Femur (tissue), 1 donor: ENCODE data around the gene NCR2.
"Not testable (repeated sequence)": the region's sequence is repeated elsewhere in the genome, so short reads cannot be mapped to it uniquely, and the experiment has no call there.

ENCODE experiments used
- DNase-seq: peaks from one replicate; pipeline ENCODE4 v3.0.0-alpha.2; 2017

The NCR2 gene, protein sequence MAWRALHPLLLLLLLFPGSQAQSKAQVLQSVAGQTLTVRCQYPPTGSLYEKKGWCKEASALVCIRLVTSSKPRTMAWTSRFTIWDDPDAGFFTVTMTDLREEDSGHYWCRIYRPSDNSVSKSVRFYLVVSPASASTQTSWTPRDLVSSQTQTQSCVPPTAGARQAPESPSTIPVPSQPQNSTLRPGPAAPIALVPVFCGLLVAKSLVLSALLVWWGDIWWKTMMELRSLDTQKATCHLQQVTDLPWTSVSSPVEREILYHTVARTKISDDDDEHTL

DNA sequence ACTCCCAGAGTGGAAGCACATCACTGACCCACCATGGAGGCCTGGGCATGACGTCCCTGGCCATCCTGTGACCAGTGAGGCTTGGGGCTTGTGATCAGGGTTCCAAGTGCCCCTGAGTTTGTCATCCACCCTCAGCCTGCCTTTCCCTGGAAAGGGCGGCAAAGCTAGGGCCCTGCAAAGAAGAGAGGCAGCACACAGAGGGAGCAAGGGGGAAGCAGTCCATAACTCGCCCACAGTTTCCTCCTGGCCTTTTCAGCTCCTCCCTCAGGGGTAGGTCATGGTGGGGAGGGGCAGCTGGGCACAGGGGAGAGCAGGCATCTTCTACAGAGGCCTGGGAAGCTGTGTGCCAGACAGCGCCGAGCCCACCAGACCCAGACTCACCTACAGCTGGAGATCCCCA, at the start of gene NCR2:
Gene NCR2, plus strand, starts transcription at position 313 of the 400 bp plus-strand sequence. CDS start 269 bp downstream, outside the sequence.
- DNase-seq = no peak

DNA sequence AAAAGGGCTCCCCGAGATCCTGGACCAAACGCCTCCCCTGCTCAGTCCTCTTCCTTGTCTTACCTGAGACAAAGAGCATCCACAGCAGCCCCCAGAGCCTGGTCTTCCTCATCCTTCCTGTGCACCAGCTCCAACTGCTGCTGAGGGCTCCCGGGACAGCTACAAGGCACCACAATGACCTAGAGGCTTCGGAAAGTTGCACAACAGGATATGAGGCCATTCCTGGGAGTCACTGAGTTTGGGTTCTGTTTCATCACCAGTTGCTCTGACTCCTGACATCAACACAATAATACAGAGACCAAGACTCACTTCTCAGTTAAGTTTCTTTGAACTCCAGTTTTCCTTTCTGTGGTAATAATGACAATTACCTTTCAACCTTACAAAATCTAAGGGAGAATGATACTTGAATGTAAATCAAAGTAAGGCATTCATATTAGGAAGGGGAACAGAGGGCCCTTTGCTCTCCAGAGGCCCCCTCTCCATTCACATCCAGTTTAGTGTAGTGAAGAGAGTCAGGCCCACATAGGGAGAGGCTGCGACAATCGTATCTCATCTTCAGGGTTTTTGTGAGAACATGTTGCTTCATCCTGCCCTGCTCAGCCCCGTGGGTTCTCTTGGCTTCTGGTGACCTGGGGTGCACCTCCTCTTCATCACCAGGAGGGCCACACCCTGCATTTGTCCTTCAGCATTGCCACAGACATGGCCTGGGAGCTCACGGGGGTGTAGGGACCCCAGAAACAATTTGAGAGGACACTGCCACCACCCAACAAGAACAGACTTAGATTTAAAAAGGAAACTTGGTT, 48.7 kb upstream of the NCR2 start, which contains the start of gene TREM1:
Gene TREM1, minus strand, starts transcription at position 139 of the 803 bp plus-strand sequence. Its CDS starts 27 bp downstream, at position 112.
- DNase-seq = peak; percentile 47

DNA sequence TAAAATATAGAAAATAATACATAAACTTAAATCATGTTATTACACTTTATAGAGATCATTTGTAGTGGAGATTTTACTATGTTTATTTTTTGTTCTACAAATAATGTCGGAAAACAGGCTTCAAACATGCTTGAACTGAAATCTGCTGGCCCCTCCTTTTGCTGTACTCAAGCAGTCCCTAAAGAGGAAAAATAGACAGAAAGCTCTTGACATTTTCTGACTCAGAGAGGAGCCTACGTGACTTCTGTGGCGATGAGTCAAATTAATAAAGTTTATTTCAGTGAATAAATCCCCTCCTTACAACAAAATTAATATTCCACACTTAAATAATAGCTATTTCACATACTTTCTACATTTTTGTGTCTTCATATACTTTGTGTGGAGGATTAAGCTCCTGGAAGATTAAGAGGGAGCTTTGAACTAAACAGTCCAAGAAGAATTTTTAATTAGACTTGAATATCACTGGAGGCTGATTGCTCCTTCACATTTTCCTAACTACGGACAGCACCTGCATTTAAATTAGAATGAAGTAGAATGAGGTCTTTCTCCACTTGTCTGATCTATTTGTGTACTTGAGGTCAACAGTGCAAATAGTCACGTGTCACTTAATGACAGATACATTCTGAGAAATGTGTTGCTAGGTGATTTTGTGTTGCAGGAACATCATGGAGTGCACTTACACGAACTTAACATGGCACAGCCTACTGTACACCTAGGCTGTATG, 47.2 kb upstream of the NCR2 start:
- no peak for DNase-seq

DNA sequence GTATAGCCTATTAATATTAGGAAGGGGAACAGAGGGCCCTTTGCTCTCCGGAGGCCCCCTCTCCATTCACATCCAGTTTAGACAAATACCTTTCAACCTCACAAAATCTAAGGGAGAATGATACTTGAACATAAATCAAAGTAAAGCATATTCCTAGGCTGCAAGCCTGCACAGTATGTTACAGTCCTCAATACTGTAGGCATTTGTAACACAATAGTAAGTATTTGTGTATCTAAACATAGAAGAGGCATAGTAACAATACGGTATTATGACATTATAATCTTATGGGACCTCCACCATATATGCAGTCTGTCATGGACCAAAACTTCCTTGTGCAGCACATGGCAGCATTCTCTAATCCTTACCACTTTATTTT, 46.7 kb upstream of the NCR2 start:
- no peak for DNase-seq

DNA sequence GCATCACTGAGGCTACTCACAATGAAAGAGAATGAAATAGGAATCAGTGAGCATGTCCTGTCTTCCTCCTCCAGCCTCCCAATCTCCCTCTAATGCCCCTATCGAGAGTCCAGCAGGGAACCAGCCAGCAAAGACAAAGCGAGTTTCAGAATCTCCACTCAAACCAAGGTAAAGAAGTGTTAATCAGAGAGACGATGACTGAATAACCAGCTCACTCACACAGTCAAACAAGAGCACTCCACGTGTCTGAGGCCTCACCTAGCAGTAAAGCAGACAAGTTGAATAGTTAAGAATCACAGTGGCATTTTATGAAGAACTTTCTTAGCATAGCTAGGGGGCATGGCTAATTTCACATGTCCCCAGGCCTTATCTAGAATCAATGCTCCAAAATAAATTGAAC, 45.6 kb upstream of the NCR2 start:
- no peak for DNase-seq

DNA sequence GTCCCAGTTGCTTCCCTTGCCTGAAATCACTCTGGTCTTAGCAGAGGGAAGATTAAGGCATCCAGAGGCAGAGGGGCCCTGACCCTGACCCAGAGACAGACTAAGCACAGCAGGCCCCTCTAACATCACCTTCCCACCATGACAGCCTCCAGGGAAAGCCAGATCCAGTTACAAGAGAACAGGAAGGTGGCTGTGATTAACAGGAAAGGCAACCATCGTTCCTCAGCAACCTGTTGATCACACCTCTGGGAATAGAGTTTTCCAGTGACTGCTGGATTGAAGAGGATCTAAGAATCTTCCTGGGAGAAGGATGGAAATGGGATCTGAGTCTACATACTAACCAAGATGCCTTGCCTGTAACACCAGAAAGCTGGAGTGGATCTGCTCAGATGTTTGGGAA, 43.7 kb upstream of the NCR2 start:
- DNase-seq = no peak

DNA sequence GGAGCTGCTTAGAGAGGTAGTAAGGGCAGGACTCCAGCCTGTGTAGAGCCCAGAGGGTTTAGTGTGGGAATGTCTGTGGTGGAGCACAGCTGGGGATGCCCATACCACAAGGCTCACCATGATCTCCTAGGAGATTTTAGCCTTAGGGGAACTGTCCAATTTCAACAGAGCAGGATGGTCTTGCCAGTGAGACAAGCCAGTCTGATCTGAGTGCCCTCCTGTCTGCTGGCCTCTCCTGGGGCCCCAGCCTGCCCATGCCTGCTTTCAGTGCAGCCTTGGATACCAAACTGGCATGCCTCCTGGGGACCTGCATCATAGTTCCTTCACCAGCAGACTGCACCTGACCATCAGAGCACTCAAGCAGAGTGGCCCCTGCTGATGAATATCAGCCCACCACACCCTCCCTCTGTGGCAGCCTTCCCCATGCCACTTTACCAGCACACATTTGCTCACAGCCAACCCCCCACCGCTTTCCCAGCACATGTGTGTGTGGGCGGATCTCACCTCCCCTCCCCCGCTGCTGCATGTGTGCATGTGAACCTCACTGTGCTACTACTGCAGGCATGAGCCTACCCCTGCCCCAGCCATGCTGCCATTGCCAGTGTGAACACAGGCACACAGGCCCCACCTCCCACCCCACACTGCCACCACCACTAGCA, 41.1 kb upstream of the NCR2 start:
- no peak for DNase-seq

DNA sequence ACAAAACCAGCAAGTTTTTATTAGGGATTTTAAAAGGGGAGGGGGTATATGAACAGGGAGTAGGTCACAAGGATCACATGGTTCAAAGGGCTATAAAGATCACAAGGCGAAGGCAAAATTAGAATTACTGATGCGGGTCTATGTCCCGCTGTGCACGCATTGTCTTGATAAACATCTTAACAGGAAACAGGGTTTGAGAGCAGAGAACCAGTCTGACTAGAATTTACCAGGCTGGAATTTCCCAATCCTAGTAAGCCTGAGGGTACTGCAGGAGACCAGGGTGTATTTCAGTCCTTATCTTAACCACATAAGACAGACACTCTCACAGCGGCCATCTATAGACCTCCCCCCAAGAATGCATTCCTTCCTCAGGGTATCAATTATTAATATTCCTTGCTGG, 38.2 kb upstream of the NCR2 start:
- DNase-seq = not testable (repeated sequence)

DNA sequence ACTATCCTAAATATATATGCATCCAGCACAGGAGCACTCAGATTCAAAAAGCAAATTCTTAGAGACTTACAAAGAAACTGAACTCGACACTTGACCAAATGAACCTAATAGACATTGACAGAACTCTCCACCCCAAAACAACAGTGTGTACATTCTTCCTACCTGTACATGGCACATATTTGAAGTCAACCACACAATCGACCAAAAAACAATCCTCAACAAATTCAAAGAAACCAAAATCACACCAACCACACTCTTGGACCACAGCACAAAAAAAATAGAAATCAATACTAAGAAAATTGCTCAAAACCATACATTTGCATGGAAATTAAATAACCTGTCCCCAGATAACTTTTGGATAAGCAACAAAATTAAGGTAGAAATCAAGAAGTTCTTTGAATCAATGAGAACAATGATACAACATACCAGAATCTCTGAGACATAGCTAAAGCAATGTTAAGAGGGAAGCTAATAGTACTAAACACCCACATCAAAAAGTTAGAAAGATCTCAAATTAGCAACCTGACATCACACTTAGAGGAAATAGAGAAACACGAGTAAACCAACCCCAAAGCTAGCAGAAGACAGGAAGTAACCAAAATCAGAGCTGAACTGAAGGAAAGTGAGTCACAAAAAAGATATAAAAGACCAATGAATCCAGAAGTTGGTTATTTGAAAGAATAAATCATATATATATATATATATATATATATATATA, 36.5 kb upstream of the NCR2 start:
- no peak for DNase-seq

DNA sequence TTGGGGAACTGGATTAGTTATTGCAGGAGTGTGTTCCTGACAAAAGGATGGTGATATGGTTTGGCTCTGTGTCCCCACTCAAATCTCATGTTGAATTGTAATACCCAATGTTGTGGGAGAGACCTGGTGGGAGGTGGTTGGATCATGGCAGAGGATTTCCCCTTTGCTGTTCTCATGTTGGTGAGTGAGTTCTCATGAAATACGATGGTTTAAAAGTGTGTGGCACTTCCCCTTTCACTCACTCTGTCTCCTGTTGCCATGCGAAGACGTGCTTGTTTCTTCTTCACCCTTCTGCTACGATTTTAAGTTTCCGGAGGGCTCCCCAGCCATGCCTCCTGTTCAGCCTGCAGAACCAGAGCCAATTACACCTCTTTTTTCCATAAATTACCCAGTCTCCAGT, 32.8 kb upstream of the NCR2 start:
- no peak for DNase-seq

DNA sequence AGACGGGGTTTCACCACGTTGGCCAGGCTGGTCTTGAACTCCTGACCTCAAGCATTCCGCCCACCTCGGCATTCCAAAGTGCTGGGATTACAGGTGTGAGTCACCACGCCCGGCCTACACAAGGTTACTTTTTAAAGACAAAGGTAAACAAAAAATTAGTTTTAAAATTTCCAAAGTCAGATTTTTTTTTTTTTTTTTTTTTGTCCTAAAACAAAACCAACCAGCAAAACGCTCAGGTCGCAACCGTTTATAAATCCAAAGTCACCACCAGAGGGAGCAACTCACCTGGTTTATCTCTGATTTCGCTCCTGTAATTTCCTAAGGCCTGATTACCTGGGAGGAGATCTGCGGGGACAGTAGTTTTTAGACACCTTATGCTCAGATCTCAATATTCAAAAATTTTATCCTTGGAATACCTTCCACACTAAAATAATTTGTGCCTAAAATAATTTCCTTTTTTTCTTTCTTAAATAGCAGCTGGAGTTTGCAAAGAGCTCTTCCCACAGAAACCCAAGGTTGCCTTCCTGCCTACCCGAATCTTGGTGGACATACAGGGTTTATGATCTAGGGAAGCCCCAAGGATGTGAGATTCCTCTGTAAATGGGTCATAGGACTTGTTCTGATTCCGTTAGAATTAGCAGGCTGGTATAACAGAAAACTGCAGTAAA, 29.1 kb upstream of the NCR2 start:
- no peak for DNase-seq

DNA sequence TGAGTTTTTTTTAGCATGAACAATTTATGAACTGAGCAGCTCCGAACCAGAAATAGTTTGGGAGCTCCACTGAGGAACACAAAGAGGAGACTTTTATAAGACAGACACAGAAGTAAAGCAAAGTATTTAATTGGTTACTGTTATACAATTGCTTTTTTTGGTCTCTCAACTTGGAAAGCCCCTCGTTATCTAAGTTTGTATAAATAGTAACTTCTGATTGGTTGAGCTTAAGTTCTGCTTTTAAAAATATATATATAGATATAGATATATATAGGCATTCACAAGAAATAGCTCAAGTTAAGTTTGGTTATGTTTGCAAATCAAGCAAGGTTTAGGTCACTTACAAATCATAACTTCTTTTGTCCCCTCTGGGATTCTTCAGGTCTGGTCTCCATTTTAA, 20.2 kb upstream of the NCR2 start:
- no peak for DNase-seq

DNA sequence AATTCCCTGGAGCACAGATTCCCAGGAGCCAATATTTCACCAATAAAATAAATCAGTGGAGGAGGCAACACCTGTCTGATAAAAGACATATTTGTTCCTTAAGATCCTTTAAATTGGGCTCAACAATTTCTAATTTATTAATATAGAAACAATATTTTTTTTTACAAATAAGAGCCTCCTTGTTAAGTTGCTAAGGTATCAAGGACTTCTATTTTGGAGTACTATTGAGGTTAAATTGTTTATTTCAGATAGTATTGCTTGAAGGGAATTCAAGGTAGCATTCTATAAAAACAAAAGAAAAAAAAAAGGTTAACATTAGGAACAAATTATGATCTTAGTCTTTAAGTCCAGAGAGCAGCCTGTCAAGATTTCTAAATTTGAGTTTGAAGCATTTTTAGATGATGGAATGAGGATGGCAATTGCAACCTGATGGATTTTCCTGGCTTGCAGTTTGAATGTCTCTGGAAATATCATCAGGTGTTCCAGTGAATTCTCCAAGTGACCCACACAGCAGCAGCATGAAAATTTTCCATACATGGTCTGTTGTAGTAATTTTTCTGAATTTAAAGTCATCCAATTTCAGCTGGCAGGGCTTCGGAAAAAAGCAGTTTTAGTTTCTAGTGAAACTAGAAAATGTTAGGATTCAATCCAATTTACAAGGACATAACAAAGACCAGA, 19.3 kb upstream of the NCR2 start:
- peak; percentile 44 for DNase-seq

DNA sequence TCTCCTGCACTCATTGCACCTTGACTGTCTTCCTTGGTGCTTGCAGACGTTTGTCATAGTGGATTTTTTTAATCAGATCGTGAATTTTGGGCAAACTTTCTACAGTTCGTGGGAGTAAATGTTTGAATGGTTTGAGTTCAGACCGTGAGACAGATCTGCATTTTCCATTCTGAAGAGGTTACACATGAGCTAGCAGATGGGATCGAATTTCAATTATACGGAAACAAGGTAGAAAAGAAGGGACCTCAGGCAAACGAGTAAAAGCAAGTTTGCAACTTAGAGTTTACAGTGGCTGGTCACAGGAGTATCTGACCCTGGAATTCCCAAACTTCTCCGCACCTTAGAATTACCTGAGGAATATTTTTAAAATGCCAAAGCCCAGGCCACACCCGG, 17.2 kb upstream of the NCR2 start:
- DNase-seq = no peak

DNA sequence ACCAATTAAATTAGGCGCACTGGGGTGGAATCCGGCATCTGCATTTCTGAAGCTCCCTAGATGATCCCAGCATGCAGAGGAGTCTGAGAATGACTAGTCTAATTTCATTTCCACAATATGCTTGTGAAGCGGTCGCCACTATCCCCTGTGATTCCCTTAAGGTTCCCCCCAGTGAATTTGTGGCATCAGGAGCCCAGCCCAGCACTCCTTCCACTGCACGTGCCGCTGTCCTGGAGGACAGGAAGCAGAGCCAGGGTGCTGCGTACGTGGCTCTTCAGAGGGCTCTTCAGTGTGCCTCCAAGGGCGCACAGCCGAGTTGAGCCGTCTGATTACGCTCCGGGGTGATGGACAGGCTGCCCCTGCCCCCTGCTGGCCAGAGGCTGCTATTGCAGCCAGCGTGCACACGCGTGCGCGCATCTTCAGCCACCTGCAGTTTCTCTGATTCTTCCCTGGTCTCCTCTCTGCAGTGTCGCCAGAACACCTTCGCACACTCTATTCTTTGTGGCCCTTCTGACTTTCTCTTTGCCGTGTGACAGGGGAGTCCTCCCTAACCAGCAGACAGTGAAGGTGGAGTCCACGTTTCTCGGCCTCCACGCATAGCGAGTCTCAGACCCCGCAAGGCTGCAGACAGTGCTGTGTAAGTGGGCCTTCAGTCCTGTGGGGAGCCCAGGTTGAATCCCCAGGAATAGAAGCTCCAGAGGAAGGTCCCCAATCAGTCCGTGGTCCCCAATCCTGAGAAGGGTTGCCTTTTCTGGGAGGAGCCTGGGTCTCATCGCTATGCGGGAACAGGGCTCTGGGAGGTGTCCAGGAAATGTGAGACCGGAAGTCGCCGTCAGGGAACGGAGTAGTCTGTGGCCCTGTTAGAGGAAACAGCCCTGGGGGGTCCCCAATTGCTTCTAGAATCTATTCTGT, 16.5 kb upstream of the NCR2 start:
- DNase-seq = peak; percentile 87

DNA sequence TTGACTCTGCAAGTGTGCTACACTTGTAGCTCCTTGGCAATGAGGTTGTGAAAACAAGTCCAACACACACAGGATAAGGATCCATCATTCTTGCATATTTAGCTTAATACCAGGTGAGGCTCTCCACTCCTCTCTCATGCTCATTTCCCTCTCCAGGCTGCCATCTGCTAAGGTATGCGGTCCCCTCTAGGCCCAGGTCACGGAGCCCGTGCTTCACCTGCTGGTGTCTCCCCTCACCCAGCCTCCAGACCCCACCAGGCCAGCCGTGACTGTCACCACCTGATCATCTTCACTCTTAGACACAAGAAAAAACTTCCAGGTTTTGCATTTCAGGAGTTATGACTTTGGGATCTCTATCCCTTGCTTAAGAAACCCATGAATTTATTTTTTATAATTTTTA, 14.2 kb upstream of the NCR2 start:
- DNase-seq = no peak

DNA sequence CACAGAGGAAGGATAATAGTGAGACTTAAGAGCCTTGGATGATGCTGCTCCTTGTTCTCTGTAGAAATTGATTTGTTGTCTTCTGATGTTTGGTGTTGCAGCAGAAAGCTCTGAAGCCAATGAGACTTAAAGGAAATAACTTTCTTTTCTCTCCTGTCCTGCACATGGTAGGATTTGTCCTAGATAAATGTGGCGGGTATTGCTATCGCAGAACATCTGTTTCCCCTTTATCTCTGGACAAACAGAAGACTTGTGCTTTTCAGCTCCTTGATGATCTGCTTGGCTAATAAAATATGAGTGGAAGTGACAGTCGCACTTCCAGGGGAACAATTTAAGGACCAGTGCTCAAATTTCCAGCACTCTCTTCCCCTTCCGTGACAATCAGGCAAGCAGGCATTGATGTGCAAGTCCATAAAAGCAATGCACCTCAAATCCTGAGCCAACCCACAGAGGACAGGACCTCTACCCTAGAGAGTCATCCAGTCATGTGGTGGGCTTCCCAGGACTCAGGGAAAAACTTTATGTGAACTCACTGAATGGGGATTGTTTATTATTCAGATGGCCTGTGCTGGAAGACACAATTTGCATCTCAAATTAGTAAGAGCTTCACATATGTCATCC, 9.9 kb upstream of the NCR2 start:
- DNase-seq = no peak

DNA sequence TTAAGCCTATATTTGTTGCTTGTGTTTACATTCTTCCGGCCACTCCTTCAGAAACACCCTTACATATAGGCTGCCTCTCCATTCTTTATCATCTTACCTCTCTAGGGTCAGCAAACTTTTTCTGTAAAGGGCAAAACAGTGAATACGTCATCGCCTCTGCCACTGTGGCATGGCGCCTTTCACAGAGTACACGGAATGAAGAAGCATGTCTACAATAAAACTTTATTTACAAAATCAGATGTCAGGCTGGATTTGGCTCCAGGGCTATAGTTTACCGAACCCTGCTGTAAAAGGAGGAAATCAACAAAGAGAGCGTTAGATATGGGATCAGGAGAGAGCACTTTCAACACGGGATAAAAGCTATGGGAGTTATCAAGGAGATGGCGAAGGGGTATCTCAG, 9.3 kb upstream of the NCR2 start:
- DNase-seq = no peak

DNA sequence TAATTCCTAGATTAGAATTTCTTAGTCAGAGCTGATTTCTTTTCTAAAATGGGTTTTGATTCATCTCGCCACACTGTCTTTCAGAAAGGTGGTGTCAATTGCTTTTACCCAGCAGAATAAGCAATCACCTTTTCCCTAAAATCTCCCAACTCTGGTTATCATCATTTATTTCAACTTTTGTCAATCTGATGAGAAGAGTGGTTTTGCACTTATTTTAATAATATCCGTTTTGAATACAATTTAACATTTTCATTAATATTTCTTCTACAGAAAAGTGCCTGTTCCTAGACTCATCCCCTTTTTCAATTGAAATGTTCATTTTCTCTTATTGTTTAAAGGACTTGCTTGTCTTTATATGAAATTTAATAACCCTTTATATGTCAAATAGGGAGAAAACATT, 8.2 kb upstream of the NCR2 start:
- no peak for DNase-seq
